ENCODE measurements around the gene INPP4A.

INPP4A gene

GRCh38 chr2:98516571-98516970 is 71.9 kb downstream of the INPP4A start:
- DNase-seq: no peak

GRCh38 chr2:98517636-98518035 is 73.0 kb downstream of the INPP4A start:
- DNase-seq: no peak

GRCh38 chr2:98518101-98518500 is 73.4 kb downstream of the INPP4A start:
- DNase-seq: peak; percentile 67

- no peak for DNase-seq
Measured at GRCh38 chr2:98519156-98519555, 74.5 kb downstream of the INPP4A start.

- DNase-seq: no peak
Measured at GRCh38 chr2:98519851-98520250, 75.2 kb downstream of the INPP4A start.

GRCh38 chr2:98520806-98521205 is 76.1 kb downstream of the INPP4A start:
- DNase-seq: no peak

GRCh38 chr2:98521266-98521665 is 76.6 kb downstream of the INPP4A start:
- DNase-seq: no peak

GRCh38 chr2:98522854-98523253 is 78.2 kb downstream of the INPP4A start:
- DNase-seq: no peak

- DNase-seq: no peak
Measured at GRCh38 chr2:98524168-98524567, 79.5 kb downstream of the INPP4A start.

GRCh38 chr2:98528349-98528748 is 83.7 kb downstream of the INPP4A start:
- no peak for DNase-seq

GRCh38 chr2:98530114-98530513 is 85.5 kb downstream of the INPP4A start:
- DNase-seq: no peak

GRCh38 chr2:98532756-98533155 is 88.1 kb downstream of the INPP4A start:
- no peak for DNase-seq

- no peak for DNase-seq
Measured at GRCh38 chr2:98533547-98533946, 88.9 kb downstream of the INPP4A start.

- DNase-seq: no peak
Measured at GRCh38 chr2:98534761-98535160, 90.1 kb downstream of the INPP4A start.

- no peak for DNase-seq
Measured at GRCh38 chr2:98535971-98536677, 91.5 kb downstream of the INPP4A start.

GRCh38 chr2:98537390-98538126 is 92.9 kb downstream of the INPP4A start:
- no peak for DNase-seq

GRCh38 chr2:98538280-98539041 is 93.8 kb downstream of the INPP4A start:
- DNase-seq: no peak

- DNase-seq: no peak
Measured at GRCh38 chr2:98539056-98539735, 94.5 kb downstream of the INPP4A start.

- no peak for DNase-seq
Measured at GRCh38 chr2:98540536-98540935, 95.9 kb downstream of the INPP4A start.

GRCh38 chr2:98541489-98541888 is 96.8 kb downstream of the INPP4A start:
- DNase-seq: no peak

- no peak for DNase-seq
Measured at GRCh38 chr2:98541906-98542305, 97.2 kb downstream of the INPP4A start.

- no peak for DNase-seq
Measured at GRCh38 chr2:98543214-98543613, 98.6 kb downstream of the INPP4A start.

GRCh38 chr2:98543842-98544241 is 99.2 kb downstream of the INPP4A start:
- DNase-seq: no peak

Measured in CD4-positive, alpha-beta T cell treated with Interleukin-21 for 1 hour (primary cell).